Stimulated activated naive CD8-positive, alpha-beta T cell treated with anti-CD3 and anti-CD28 coated beads, Interleukin-15, amount 100 ng/mL, for 72 hours (primary cell): Measurements from ENCODE around the gene SNX24.

Source experiments
- ATAC-seq: fragments of 150-1000 bp; cut with Tn5 transposase; 2 replicates; pipeline ENCODE4 v1.10.0; 2021; ENCODE audit warnings: mild to moderate bottlenecking, moderate library complexity
- DNase-seq, 2 donors: peaks; one replicate each; pipeline ENCODE4 v3.0.0; 2021 to 2022
- H3K27ac Mint-ChIP-seq, 2 donors: one replicate each; pipeline ENCODE4 v1.8.0; 2022; ENCODE audit warnings: mild to moderate bottlenecking in 2 of 2, mixed read lengths in 2 of 2, moderate library complexity in 2 of 2
- H3K27me3 Mint-ChIP-seq: one replicate; pipeline ENCODE4 v1.8.0; 2022; ENCODE audit warnings: mixed read lengths
- H3K4me1 Mint-ChIP-seq: one replicate; pipeline ENCODE4 v1.8.0; 2022; ENCODE audit warnings: mild to moderate bottlenecking, mixed read lengths
- H3K4me3 Mint-ChIP-seq, 2 donors: one replicate each; pipeline ENCODE4 v1.8.0; 2022; ENCODE audit warnings: mild to moderate bottlenecking in 2 of 2, mixed read lengths in 2 of 2, moderate library complexity in 1 of 2
- H3K9me3 Mint-ChIP-seq, 2 donors: one replicate each; pipeline ENCODE4 v1.8.0; 2022; ENCODE audit warnings: mixed read lengths in 2 of 2

Gene SNX24

DNA sequence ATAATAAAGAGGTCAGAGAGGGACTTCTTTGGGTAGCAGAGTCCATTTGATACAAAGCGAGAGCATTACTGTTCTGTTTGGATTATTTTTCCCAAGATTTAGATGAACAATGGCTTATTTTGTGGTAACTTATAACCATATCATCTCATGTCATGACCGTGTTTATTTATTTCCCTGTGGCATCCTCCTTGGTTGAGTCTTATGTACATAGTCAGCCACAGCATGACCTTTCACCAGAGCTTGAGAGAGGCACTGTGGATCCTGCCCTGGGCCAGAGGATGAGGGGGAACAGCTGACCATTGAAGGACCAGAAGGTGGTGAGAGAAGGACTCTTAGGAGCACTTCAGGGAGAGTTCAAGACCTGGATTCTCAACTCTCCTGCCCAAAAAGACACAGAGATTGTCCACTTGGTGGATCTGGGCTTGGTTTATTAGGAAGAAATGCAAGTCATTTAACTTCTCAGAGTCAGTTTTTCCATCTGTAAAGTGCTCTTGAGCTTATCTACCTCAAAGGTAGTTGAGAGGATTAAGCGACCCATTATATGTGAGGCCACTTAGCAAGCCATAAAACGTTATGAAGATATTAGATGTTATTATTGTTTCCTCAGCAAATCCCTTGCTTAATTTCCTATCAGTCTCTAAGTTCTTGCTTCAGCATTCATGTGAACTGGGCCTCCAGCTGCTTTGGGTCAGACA, 139.7 kb downstream of the SNX24 start:
- no peak for DNase-seq
- H3K27ac Mint-ChIP-seq = no peak overlapping the region
- H3K9me3 Mint-ChIP-seq = no peaks in the 10 kb centered on the region
- ATAC-seq = no peak
- H3K4me1 Mint-ChIP-seq = no peaks in the 10 kb centered on the region
- H3K4me3 Mint-ChIP-seq = no peak overlapping the region
- no peaks in the 10 kb centered on the region for H3K27me3 Mint-ChIP-seq

DNA sequence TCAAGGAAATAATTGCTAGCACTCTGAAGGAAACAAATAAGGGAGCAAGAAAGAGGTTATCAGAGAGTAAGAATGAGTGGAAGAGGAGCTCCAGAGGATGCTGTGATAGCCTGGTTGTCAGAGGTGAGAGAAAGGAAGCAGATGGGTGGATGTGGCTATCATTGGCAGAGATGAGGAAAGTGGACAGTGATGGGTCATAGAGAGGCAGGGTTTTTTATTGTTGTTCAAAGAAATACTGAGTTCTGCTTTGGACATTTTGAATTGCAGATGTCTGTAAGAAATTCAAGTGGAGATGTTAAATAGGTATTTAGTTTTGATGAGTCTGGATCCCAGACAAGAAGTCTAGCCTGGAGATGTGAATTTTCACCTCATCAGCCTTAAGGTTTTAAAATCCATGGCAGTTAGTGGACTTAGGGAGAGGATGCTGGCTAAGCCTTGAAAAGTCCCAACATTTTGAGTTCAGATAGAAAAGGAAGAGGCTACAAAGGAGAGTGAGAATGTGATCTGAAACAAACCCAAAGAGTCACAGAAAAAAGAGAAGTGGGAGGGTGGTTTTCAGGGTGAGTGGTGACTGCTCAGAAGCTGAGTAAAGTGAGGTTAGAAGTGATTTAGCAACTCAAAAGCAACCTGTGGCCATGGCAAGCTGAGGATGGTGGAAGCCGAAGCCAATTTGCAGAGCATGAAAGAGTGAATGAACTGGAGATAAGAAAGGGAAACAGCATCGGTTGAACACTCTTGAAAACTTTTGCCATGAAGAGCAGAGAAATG, 140.7 kb downstream of the SNX24 start:
- DNase-seq (no peak), ATAC-seq (no peak)
- Mint-ChIP-seq H3K4me1 (no peaks in the 10 kb centered on the region), H3K27me3 (no peaks in the 10 kb centered on the region), H3K9me3 (no peaks in the 10 kb centered on the region), H3K27ac (no peak overlapping the region), H3K4me3 (no peak overlapping the region)

DNA sequence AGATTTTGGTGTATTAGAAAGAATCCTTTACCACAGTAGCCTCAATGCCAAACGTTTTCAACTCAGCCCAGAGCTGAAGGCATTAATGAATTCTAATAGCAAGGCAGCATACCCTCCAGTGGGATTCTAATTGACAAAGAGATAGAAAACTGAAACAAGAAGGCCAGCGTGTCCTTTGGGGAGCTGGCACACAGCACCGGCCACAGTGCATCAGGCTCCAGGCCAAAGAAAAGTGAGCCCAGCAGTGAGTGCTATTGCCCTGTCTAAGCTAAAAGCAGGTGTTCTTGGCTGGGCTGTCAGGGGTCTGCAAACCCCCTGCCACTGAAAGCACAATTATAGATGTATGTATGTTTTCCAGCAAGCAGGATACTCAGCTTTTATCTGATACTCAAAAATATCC, 150.7 kb downstream of the SNX24 start:
- H3K4me3 Mint-ChIP-seq = no peak overlapping the region
- H3K27me3 Mint-ChIP-seq = no peaks in the 10 kb centered on the region
- H3K9me3 Mint-ChIP-seq = no peaks in the 10 kb centered on the region
- ATAC-seq = no peak
- no peak for DNase-seq
- H3K4me1 Mint-ChIP-seq = no peaks in the 10 kb centered on the region
- no peak overlapping the region for H3K27ac Mint-ChIP-seq

DNA sequence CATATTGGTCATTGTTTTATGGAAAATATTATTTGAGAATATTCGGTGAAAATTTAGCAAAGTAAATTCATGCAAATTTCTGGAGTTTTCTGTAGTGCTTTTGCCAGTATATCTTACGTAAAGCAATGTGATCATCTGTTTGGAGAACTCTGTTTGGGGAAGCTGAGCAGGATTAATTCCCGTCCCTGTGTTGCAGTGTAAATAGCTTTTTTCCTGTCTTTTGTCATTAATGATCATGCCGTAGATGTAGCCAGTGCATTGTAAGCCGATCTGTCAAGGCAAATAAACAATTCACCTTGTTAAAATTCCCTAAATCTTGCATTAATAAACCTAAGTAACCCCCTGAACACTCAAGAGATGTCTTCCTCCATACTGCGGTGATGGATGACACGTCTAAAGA, 151.9 kb downstream of the SNX24 start:
- Mint-ChIP-seq H3K4me3 (no peak overlapping the region), H3K27ac (no peak overlapping the region), H3K9me3 (no peaks in the 10 kb centered on the region), H3K4me1 (no peaks in the 10 kb centered on the region), H3K27me3 (no peaks in the 10 kb centered on the region)
- ATAC-seq (no peak), DNase-seq (no peak)

DNA sequence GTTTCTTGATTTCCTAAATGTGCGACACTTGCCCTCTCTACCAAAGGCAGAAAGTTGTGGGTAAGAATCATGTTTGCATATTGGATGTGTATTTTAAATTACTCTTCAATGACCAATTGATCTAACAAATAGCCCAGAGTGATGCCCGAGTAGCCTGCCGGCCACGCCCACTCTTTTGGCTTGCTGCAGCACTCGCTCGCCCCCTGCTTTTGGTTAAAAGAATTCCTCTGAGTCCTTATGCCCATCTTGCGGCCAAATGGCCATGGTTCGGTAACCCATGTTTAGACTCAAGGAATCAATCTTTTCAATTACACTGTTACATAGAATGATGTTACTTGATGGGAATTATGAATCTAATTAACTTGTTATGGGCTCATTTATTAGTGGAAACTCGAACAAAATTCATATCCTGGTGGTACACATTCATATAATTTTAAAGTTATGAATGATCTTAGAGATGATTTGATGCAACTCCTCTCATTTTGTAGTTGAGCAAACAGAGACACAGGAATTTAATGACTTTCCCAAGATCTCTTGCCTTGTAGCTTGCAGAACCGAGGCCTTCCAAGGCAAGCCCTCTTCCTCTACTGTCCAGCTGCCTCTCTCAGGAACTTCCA, 154.6 kb downstream of the SNX24 start:
- Mint-ChIP-seq H3K27me3 (no peaks in the 10 kb centered on the region), H3K4me3 (no peak overlapping the region), H3K4me1 (no peaks in the 10 kb centered on the region), H3K9me3 (no peaks in the 10 kb centered on the region), H3K27ac (no peak overlapping the region)
- ATAC-seq = peak; percentile 49
- peak; percentile 13 to 44 for DNase-seq

DNA sequence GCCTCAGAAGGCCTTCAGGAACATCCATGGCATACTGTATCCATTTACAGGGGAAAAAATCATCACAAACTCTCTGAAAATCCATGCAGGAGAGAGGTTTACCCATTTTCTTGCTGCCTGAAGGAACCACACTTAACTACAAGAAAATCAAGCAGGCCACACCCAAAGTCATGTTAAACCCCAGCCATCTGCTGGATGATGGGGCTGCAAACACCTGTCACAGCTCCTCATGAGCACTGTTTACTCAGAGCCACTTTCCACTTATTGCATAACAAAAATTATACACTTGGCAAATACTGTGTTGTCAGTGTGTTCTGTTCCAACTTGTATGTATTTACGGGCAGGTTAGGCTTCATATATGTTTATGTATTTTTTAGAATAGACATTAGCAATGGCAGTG, 155.3 kb downstream of the SNX24 start:
- H3K4me1 Mint-ChIP-seq = no peaks in the 10 kb centered on the region
- H3K27me3 Mint-ChIP-seq = no peaks in the 10 kb centered on the region
- no peak for DNase-seq
- no peak for ATAC-seq
- no peak overlapping the region for H3K4me3 Mint-ChIP-seq
- no peaks in the 10 kb centered on the region for H3K9me3 Mint-ChIP-seq
- H3K27ac Mint-ChIP-seq = no peak overlapping the region

DNA sequence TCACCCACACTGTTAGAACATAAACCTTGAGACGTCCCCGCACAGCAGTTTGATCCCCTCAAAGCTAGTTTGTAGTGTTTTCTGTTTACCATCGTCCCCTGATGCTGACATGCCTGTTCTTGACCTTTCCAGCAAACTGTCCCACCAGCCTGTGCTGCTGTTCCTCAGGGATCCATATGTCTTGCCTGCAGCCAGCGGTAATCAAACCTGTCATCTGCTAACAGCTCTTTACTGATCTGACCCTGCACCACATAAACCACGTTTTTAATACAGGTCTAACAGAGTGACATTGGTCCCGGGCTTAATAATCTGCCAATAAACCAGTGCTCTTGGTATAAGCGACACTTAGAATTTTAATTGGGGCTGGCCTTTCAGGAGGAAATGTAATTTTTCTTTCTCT, 156.4 kb downstream of the SNX24 start:
- no peak for ATAC-seq
- no peaks in the 10 kb centered on the region for H3K27me3 Mint-ChIP-seq
- no peaks in the 10 kb centered on the region for H3K9me3 Mint-ChIP-seq
- no peak overlapping the region for H3K27ac Mint-ChIP-seq
- H3K4me3 Mint-ChIP-seq = no peak overlapping the region
- DNase-seq = no peak
- no peaks in the 10 kb centered on the region for H3K4me1 Mint-ChIP-seq

DNA sequence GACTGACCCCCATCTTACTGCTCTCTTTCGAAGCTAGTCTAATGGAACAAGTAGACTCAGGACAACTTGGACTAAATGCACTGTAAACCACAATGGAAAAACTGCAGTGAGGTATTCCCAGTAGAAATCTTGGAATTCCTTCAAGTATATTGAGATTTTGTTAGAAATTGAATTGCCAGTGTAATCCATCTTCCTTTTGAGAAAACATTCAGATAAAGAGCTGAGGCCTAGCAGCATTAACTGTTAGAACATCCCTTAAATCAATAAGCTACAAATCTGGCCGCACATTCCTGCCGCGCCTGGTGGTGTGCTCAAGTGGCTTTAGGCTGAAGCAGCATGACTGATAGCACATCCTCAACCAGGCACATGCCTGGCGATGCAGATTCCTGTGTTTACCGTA, 161.8 kb downstream of the SNX24 start:
- Mint-ChIP-seq H3K9me3 (no peaks in the 10 kb centered on the region), H3K4me1 (no peaks in the 10 kb centered on the region), H3K27me3 (no peaks in the 10 kb centered on the region), H3K4me3 (no peak overlapping the region), H3K27ac (no peak overlapping the region)
- DNase-seq = no peak
- no peak for ATAC-seq

DNA sequence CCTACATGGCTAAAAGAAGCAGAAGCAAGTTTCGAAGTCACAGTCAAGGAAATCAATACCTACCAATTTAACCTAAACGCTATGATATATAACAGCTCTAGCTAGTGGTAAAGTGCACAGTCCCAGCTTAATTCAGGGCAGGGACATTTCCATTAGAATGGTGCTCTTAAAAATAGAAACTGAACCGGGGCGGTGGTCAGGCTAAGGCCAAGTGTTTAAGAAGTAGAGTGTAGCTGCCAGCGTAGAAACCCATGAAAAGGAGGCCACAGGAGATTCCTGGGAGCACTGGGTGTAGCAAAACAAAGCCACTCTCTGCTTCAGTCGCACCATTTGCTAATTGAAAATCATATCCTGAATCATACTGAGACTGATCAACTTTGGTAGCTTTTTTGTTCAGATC, 162.3 kb downstream of the SNX24 start:
- ATAC-seq = no peak
- no peak overlapping the region for H3K4me3 Mint-ChIP-seq
- no peaks in the 10 kb centered on the region for H3K9me3 Mint-ChIP-seq
- H3K27me3 Mint-ChIP-seq = no peaks in the 10 kb centered on the region
- H3K4me1 Mint-ChIP-seq = no peaks in the 10 kb centered on the region
- H3K27ac Mint-ChIP-seq = peak overlapping the region in 1 of 2 donors; percentile 24
- no peak for DNase-seq

DNA sequence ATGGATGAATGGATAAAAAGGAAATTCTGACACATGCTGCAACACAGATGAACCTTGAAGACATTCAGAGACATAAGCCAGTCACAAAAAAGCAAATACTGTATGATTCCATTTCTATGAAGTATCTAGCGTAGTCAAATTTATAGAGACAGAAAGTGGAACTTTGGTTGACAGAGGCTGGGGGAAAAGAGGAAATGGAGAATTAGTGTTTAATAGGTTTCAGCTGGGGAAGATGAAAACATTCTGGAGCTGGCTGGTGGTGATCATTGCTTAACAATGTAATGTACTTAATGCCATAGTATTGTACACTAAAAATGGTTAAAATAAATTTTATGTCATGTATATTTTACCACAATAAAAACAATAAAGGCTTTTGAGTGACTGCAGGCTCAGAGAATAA, 166.9 kb downstream of the SNX24 start:
- Mint-ChIP-seq H3K27me3 (no peaks in the 10 kb centered on the region), H3K4me3 (no peak overlapping the region), H3K4me1 (peaks cover 8% of the 10 kb centered on the region), H3K9me3 (no peaks in the 10 kb centered on the region), H3K27ac (no peak overlapping the region)
- ATAC-seq = no peak
- DNase-seq = no peak

DNA sequence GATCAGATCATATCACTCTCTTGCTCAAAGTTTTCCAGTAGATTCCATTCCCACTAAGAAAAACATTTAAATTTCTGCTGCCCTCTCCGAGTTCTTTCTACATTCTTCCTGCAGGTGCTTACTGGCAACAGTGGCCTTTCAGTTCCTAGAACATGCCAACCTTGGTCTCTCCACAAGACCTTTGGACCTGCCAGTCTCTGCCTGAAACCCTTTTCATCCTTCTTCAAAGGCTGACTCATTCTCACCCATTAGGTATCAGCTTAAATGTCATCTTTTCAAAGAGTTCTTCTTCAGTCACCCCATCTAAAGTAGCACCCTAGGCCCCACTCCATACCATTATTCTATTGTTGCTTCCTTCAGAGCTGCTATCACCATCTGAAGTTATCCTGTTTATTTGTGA, 169.3 kb downstream of the SNX24 start:
- Mint-ChIP-seq H3K4me1 (peaks cover 8% of the 10 kb centered on the region), H3K9me3 (no peaks in the 10 kb centered on the region)

DNA sequence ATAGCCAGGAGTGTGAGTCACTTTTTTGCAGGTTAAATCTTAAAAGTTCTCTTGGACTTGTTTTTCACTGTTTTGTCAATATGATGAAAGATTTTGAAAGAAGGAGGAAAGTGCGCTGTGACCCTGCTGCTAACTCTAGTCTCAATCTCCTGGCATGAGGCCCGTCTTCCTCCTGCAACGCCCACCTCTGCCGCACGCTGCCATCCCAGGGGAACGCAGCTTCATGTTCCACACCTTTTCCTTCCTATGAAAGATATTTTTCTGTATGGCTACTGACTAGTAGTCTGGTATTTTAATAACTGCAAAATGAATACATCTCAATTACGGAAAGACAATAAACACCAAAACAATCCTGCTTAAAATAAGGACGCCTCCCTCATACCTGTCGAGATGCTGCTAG, 182.8 kb downstream of the SNX24 start:
- Mint-ChIP-seq H3K27me3 (peaks cover 40% of the 10 kb centered on the region), H3K9me3 (no peaks in the 10 kb centered on the region), H3K4me1 (no peaks in the 10 kb centered on the region), H3K4me3 (no peak overlapping the region), H3K27ac (no peak overlapping the region)
- ATAC-seq (no peak), DNase-seq (no peak)

More for the DNA sequence above, 169.3 kb downstream of the SNX24 start:
- Mint-ChIP-seq H3K27me3 (no peaks in the 10 kb centered on the region), H3K4me3 (no peak overlapping the region), H3K27ac (no peak overlapping the region)
- no peak for ATAC-seq
- DNase-seq = no peak

DNA sequence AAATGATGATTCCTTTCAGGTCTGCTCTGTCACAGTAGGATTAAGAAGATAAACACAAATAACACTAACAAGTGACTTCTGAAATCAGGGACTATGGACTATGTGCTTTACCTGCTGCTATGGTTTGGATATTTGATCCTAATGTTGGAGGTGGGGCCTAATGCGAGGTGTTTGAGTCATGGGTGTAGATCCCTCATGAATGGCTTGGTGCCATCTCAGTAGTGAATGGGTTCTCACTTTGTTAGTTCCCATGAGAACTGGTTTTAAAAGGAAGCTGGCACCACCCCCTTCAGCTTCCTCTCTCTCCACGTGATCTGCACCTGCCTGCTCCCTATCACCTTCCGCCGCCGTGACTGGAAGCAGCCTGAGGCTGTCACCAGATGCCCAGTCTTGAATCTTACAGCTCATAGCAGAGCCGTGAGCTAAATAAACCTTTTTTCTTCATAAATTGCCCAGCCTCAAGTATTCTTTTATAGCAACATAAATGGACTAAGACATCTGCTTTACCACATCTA, 187.8 kb downstream of the SNX24 start:
- DNase-seq (no peak), ATAC-seq (no peak)
- Mint-ChIP-seq H3K4me1 (peaks cover 14% of the 10 kb centered on the region), H3K9me3 (no peaks in the 10 kb centered on the region), H3K27me3 (peaks cover 84% of the 10 kb centered on the region), H3K4me3 (no peak overlapping the region), H3K27ac (peak overlapping the region in 1 of 2 donors; percentile 36)

DNA sequence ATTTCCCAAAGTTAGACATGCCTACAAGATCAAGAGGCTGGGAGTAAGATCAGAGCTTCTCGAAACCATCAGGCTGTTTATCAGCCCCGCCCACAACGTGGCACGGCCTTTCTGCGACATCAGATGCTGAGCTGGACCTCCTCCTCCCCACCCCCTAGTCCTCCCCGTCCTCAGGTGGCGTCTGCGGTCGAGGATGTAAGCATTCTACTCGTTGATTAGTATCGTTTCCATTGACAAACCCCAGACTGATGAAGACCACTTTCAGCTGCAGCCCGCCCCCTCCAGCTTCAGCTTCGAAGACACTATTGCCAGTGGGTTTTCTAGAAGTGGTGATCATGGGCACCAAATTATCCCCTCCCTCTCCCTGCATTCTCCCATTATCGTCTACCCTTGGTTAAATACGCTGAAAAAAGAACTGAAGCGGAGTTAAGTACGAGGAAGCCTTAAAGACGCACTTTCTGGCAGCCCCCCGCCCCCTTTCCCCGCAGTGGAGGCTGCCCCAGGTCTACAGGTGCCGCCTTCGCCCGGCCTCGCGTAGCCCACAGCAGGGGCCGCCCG, 190.0 kb downstream of the SNX24 start:
- Mint-ChIP-seq H3K27me3 (peaks cover 89% of the 10 kb centered on the region), H3K4me1 (peaks cover 14% of the 10 kb centered on the region)

DNA sequence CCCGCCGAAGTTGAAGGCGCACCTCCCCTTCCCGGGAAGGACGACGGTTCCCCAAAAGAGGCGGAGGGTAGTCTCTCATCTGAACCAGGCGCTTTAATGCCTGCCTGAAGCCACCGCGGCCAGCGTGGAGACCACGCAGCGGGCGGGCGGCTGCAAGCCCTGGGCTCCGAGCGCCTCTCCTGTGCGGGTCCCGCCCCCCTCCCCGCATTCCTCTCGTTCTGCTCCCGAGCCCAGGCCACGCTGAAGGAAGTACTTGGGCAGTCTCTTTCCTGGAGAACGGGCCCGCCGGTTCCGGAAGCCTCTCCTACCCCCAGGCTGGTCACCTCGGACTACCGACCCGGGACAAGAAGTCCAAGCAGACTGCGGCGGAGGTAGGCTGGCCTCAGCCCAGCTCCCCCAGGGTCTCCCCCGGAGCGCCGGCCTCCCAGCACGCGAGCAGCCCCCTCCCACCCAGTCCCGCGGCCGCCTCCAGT, 190.5 kb downstream of the SNX24 start:
- peak in 1 of 2 donors; percentile 8 for DNase-seq
- ATAC-seq = peak; percentile 41
- no peak overlapping the region for H3K27ac Mint-ChIP-seq
- H3K4me3 Mint-ChIP-seq = peak overlapping the region; percentile 67 to 80
- peaks cover 84% of the 10 kb centered on the region for H3K27me3 Mint-ChIP-seq
- peaks cover 14% of the 10 kb centered on the region for H3K4me1 Mint-ChIP-seq
- H3K9me3 Mint-ChIP-seq = no peaks in the 10 kb centered on the region

More for the DNA sequence above, 190.0 kb downstream of the SNX24 start:
- ATAC-seq (peak; percentile 50), DNase-seq (peak; percentile 8 to 11)
- Mint-ChIP-seq H3K4me3 (peak overlapping the region; percentile 67 to 80), H3K9me3 (no peaks in the 10 kb centered on the region), H3K27ac (no peak overlapping the region)
